ENCODE results near the gene LRPAP1.

Gene LRPAP1

DNA sequence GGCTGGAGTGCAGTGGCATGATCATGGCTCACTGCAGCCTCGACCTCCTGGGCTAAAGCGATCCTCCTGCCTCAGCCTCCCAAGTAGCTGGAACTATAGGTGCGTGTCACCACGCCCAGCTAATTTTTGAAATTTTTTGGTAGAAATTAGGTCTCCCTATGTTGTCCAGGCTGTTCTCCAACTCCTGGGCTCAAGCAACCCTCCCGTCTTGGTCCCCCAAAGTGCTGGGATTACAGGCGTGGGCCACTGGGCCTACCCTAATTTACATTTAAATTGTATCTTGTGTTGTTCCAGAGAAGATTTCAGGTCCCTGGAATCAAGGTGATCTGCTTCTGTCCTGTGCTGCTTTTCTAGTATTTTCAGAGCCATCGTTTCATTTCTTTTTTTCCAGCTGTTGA is 1.2 kb upstream of the LRPAP1 start:
- DNase-seq (ENCODE audit: low read depth in 2 of 2, low spot score in 1 of 2) = no peak

DNA sequence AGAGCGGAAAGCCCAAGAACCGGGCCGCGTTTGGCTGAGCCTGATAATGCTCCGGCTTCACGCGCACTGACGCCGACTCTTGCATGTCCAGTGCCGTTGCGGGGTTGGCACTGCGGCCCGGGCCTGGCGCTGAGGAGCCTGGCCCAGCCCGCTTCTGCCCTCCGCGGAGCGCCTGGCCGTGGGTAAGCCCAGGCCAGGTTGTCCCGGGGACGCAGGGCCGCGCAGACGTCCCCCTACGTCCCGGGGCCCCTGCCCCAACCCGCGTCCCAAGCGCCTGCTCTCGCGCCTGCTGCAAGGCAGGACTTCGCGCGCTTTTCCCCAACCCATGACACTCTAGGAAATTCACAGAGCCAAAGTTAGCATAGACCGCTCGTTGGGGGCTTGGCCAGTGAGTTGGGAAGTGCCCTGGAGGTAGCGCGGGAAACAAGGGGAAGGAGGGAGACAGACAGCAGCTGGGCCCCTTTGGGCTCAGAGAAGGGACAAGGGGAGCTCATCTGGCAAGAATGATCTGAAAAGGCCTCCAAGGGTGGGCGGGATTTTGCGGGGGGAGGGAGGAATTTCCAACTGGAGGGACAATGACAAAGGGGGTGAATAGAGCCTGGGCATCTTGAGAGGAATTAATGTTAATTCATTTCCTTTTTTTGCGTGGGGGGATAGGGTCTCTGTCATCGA is 665 bp upstream of the LRPAP1 start:
- DNase-seq (ENCODE audit: low read depth in 2 of 2, low spot score in 1 of 2) = no peak

DNA sequence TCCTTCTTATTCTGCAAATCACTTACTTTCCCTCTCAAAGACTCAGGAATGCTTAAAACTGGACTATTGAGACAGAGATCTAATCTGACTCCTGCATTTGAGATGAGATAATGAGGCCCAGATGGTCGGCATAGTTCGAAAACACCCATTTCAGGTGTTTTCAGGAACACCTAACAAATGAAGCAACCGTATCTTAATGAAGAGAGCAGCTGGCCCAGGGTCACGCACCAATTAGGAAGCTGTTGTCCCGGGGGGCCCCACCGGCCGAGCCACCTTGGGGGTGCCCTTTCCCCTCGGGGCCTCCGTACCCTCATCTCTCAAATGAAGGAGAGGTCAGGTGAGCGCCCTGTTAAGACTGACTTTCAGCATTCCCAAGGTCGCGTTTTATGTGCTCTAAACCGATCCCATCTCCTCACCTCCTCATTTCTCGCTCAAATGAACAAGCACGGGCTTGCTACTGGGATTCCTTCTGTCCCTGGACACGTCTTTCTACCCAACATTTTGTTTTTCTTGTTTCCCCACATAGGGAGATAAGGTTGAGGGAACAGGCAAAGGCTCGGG is 824 bp downstream of the LRPAP1 start:
- DNase-seq (ENCODE audit: low read depth in 2 of 2, low spot score in 1 of 2) = no peak

DNA sequence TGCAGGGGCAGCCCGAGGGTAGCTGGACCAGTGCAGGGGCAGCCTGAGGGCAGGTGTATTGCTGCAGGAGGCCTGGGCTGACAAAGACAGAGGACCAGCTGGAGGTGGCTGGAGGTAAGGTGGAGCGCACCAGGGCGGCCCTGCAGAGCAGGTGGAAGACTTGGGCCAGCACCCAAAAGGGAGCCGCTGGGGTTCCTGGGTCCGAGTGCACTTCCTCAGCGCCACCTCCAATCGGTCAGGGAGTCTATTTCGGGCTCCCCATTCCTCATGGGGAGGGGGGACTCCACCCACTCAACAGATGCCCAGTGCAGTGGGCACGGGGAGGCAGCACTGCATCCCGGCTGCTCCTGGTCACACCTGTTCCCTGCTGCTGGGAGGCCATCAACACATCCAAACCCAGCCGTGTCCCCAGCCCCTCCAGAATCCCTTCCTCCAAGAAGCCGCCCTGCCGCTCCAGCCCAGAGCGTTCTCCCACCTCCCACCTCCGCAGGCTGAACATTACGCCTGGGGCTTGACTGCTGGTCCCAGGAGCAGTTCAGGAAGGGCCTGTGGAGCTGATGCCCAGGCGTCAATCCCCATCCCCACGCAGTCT is 1.5 kb downstream of the LRPAP1 start:
- no peak for DNase-seq (ENCODE audit: low read depth in 2 of 2, low spot score in 1 of 2)

- DNase-seq (ENCODE audit: low read depth in 2 of 2, low spot score in 1 of 2) = no peak
Measured at GRCh38 chr4:3530051-3530450, 2.2 kb downstream of the LRPAP1 start.

DNA sequence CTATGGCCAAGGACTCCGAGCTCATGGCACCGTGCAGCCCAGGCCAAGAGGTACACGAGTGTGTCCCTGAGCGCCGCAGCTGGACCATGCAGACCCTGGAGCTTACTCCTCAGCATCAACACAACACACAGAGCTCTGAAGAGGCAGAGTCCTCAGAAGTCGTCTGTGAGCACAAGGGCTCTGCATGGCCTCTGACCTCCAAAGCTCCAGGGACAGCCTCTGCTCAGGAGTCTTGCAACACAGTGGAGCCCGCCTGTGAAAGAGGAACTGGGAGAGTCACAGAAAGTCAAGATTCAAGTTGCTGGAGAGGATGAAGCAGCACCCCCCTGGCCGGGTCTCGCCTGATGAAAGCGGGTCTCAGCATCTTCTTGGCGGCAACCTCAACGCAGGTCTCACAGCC is 2.9 kb downstream of the LRPAP1 start:
- DNase-seq (ENCODE audit: low read depth in 2 of 2, low spot score in 1 of 2) = no peak

GRCh38 chr4:3527914-3528876 is 4.0 kb downstream of the LRPAP1 start:
- DNase-seq (ENCODE audit: low read depth in 2 of 2, low spot score in 1 of 2) = no peak

DNA sequence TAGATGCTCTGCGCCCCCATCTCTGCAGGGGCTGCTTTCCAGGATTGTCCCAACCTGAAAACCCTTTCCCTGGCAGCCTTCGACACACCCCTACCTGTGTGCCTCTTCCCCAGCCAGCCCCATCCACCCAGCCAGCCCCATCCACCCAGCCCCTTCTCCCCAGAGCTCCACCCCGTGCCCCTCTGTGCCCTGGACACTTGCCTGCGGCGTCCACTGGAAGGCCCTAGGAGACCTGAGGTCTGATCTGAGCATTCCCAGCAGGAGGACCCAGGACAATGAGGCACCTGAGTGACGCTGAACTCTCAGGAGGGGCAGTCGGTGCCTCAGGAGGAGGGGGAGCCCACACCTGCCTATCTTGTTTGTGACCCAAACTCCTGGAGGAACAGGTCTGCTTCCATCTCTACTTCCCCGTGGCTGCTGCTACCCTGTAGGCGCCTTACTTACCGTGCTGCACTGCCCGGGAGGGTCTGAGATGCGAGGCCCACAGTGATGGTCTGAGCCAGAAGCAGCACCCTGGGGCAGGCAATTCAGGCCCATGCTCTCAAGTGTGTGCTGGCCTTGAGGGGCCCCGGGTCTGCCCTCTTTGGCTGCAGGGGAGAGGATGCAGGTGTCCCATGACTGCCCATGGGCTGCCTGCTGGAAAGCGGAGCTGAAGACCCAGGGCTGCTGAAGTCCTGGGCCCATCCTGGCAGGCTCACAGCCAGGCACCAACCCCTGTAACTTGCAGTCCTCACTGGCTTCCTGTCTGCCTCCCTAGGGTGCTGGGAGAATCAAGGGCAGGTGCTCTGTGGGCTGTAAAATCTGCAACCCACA is 4.9 kb downstream of the LRPAP1 start:
- no peak for DNase-seq (ENCODE audit: low read depth in 2 of 2, low spot score in 1 of 2)

DNA sequence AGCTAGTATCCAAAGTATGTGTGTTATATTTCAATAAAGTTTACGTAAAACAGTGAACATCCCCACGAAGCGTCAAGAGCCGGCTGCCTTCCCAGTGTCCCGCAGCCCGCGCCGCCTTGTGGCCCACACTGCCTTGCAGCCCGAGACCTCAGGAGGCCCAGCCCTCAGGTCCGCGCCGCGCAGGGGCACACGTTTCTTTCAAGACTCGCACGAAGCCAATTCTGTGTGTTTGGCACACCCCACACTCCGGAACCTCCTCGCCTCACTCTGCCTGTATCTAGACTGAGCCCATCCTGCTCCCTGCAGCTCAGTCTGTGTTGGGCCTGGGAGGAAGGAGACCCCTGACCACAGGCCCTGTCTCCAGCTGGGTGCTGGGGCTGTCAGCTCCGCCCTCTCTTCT is 5.8 kb downstream of the LRPAP1 start:
- DNase-seq (ENCODE audit: low read depth in 2 of 2, low spot score in 1 of 2) = no peak

- DNase-seq (ENCODE audit: low read depth in 2 of 2, low spot score in 1 of 2) = no peak
Measured at GRCh38 chr4:3525532-3526430, 6.4 kb downstream of the LRPAP1 start.

- no peak for DNase-seq (ENCODE audit: low read depth in 2 of 2, low spot score in 1 of 2)
Measured at GRCh38 chr4:3524920-3525319, 7.3 kb downstream of the LRPAP1 start.

DNA sequence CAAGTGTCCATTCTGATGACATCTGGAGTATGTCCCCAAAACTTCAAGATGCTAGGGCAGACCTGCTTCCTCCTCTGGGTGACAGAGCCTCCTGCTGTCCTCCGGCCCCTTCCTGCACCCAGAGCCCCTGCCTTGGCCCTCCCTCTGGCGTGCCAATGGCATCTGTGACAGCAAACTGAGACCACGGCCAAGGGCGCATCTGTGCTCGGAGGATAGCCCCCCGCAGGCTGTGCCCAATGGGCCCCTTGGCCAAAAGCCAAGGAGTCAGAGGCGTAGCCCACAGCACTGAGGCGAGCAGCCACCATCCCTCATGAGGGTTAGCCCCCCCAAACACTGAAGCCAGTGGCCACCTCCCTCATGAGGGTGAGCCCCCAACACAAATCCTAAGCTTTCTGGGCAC is 7.9 kb downstream of the LRPAP1 start:
- no peak for DNase-seq (ENCODE audit: low read depth in 2 of 2, low spot score in 1 of 2)

GRCh38 chr4:3523628-3524221 is 8.5 kb downstream of the LRPAP1 start:
- no peak for DNase-seq (ENCODE audit: low read depth in 2 of 2, low spot score in 1 of 2)

- no peak for DNase-seq (ENCODE audit: low read depth in 2 of 2, low spot score in 1 of 2)
Measured at GRCh38 chr4:3523146-3523627, 9.0 kb downstream of the LRPAP1 start.

DNA sequence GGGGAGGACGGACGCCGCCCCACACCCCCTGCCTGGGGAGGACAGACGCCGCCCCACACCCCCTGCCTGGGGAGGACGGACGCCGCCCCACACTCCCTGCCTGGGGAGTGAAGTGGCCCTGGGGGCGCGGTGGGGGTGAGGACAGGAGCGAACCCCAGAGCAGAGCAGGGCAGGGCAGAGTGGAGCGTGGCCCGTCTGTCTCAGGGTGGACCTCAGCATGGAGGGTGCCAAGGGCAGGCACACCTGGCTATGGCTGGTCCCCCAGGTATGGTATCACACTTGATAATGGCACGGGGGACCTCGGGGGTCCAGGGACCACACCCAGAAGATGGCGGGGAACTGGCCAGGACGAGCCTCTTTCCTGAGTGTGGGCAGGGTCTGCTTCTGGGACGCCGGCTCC is 9.6 kb downstream of the LRPAP1 start:
- no peak for DNase-seq (ENCODE audit: low read depth in 2 of 2, low spot score in 1 of 2)

GRCh38 chr4:3522326-3522640 is 9.9 kb downstream of the LRPAP1 start:
- no peak for DNase-seq (ENCODE audit: low read depth in 2 of 2, low spot score in 1 of 2)

- DNase-seq (ENCODE audit: low read depth in 2 of 2, low spot score in 1 of 2) = no peak
Measured at GRCh38 chr4:3521621-3522325, 10.4 kb downstream of the LRPAP1 start.

DNA sequence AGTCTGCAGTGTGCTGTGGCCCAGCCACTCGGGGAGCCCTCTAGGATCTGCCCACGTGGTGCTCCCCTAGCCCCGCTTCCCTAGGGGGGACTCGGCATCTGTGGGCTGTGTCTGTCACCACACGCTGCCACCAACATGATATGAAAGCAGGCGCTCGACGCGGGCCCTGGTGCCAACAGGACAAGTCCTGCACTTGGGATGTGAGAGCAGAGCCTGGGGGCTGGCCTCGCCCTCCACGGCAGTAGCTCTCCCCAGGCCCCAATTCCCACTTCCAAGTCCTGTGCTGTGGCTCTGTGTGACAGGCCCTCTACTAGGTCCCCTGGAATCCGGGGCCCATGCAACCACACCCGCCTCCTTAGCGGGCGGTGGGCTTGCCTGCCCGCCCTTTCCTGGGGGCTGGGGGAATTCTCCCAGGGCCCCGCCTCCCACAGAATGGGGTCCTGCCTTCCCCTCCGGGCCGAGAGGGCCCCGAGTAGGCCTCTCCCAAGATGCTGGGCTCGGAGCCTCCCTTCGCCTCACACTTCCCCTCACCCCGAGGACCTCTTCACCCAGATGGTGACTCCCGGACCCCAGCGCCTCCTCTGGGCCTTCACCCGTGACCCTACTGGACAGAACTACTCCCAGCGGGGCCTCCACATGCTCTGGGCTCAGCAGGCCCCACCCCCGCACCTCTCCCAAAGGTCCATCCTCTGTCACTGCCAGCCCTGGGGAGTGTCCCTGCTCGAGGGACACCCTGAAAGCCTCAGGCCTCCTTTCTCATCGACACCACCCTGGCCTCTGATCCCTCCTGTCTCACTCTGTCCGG is 11.2 kb downstream of the LRPAP1 start:
- DNase-seq (ENCODE audit: low read depth in 2 of 2, low spot score in 1 of 2) = no peak
